OCI-LY1 (cell line): Measurements from ENCODE around the gene R3HCC1L.

Experiments used
- CTCF ChIP-seq: fragments of 200-600 bp; sonication (generic), shearing (Covaris generic); IDR thresholded peaks from 2 replicates; pipeline ENCODE4 v1.5.1; 2017; ENCODE audit warnings: mild to moderate bottlenecking, antibody characterized with exemption, low read length, moderate library complexity, mixed read lengths
- EZH2 ChIP-seq: fragments of 200-600 bp; sonication (generic), shearing (Covaris generic); IDR thresholded peaks from 2 replicates; pipeline ENCODE4 v1.8.0; 2017; ENCODE audit warnings: borderline replicate concordance, mixed run types, mild to moderate bottlenecking, antibody characterized with exemption, low read length, moderate library complexity, mixed read lengths

DNA sequence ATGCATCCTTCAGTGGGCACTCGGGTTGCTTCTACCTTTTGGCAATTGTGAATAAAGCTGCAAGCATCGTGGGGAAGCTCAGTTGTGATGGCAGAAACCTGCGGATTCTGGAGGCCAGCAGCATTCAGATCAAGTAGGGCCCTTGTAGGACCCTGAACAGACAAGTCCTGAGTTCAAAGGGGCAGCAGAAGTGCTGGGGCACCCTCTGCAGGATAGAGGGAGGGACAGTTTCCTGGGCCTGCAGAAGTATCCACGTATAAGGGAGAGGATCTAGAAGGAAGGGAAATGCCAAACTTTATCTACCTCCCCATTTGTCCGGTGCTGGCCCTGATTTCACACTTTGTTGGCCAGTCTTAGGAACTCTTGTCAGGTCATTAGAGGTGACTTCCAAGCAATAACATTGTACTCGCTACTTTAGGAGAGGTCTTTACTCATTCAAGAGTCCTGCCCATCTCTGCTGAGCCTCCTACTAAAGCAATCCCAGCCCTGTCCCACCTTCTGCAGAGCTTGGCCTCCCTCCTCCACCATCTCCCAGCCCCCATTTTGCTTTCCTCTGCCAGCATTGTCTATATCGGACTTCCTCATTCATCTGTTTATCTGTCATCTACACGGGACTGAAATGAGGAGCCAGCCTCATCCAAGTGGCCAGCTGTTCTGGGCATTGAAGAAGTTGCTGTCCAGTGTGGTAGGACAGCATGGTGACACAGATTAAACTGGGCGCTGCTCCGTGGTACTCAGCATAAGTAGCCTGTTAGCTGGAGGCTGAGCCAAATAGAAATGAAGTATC is 26.6 kb upstream of the R3HCC1L start:
- TF ChIP-seq CTCF (no peak), EZH2 (no peak)
